WTC11 (cell line): Measurements from ENCODE around the gene NFATC3. TPM values are rescaled to one million over a fixed set of nuclear protein-coding genes. Genes with fewer than 3 reads are reported as not detected.

Experiments
- ATAC-seq: fragments of 200-7000 bp; cut with Tn5 transposase; 2 replicates; pipeline ENCODE4 v1.10.0; 2021; ENCODE audit warnings: mild to moderate bottlenecking, moderate library complexity
- CTCF ChIA-PET: fragments of 300-600 bp; sonication (Branson Sonifier 250); formaldehyde crosslinking; loops from one replicate; lab custom pipeline; 2021; ENCODE audit warnings: antibody characterized with exemption; lab: Charles Lee
- POLR2A ChIA-PET: fragments of 350-600 bp; sonication (Branson Sonifier 250); formaldehyde crosslinking; loops from one replicate; lab custom pipeline; 2021; ENCODE audit warnings: antibody characterized with exemption; lab: Charles Lee
- DNase-seq: peaks from one replicate; pipeline ENCODE4 v3.0.0; 2021; ENCODE audit warnings: low spot score
- H3K27ac Mint-ChIP-seq: 2 replicates; pipeline ENCODE4 v1.8.0; 2021; ENCODE audit warnings: mixed read lengths
- H3K27me3 Mint-ChIP-seq: 2 replicates; pipeline ENCODE4 v1.8.0; 2021; ENCODE audit warnings: low read depth, mild to moderate bottlenecking, moderate library complexity, mixed read lengths
- H3K36me3 Mint-ChIP-seq: 2 replicates; pipeline ENCODE4 v1.8.0; 2021; ENCODE audit warnings: mixed read lengths
- H3K4me1 Mint-ChIP-seq: 2 replicates; pipeline ENCODE4 v1.8.0; 2022; ENCODE audit warnings: mixed read lengths
- H3K4me3 Mint-ChIP-seq: 2 replicates; pipeline ENCODE4 v1.8.0; 2021; ENCODE audit warnings: mild to moderate bottlenecking, moderate library complexity, mixed read lengths
- H3K9me3 Mint-ChIP-seq: 2 replicates; pipeline ENCODE4 v1.8.0; 2021; ENCODE audit warnings: mixed read lengths
- CBFB ChIP-seq: sonication (generic); formaldehyde crosslinking; IDR thresholded peaks from 2 replicates; pipeline ENCODE4 v1.8.1; 2022; ENCODE audit warnings: mild to moderate bottlenecking, low read depth, missing genetic modification reagents
- CREM ChIP-seq: sonication (generic); formaldehyde crosslinking; IDR thresholded peaks from 2 replicates; pipeline ENCODE4 v1.8.1; 2022; ENCODE audit warnings: mild to moderate bottlenecking, missing genetic modification reagents, moderate library complexity
- HMGA2 ChIP-seq: fragments of 250-450 bp; sonication (Bioruptor Pico); IDR thresholded peaks from 2 replicates; pipeline ENCODE4 v1.4.0; 2021; ENCODE audit warnings: mild to moderate bottlenecking, moderate library complexity
- IRF2 ChIP-seq: sonication (generic); formaldehyde crosslinking; IDR thresholded peaks from 2 replicates; pipeline ENCODE4 v1.8.0; 2022; ENCODE audit warnings: low read depth, missing genetic modification reagents, borderline replicate concordance
- NR1H2 ChIP-seq: sonication (generic); formaldehyde crosslinking; IDR thresholded peaks from 2 replicates; pipeline ENCODE4 v1.9.0; 2021; ENCODE audit warnings: mild to moderate bottlenecking, moderate library complexity, missing genetic modification reagents
- NR2C2 ChIP-seq: sonication (generic); formaldehyde crosslinking; IDR thresholded peaks from 2 replicates; pipeline ENCODE4 v1.8.0; 2022; ENCODE audit warnings: mild to moderate bottlenecking, missing genetic modification reagents
- OVOL2 ChIP-seq: fragments of 250-450 bp; sonication (Bioruptor Pico); IDR thresholded peaks from 2 replicates; pipeline ENCODE4 v1.9.0; 2021; ENCODE audit warnings: mild to moderate bottlenecking, borderline replicate concordance
- PRRX2 ChIP-seq: fragments of 250-450 bp; sonication (Bioruptor Pico); IDR thresholded peaks from 2 replicates; pipeline ENCODE4 v1.8.0; 2021; ENCODE audit warnings: mild to moderate bottlenecking
- SMAD4 ChIP-seq: sonication (generic); formaldehyde crosslinking; IDR thresholded peaks from 2 replicates; pipeline ENCODE4 v1.8.0; 2022; ENCODE audit warnings: mild to moderate bottlenecking, missing genetic modification reagents
- ZBTB43 ChIP-seq: sonication (generic); formaldehyde crosslinking; IDR thresholded peaks from 2 replicates; pipeline ENCODE4 v1.8.1; 2023; ENCODE audit warnings: mild to moderate bottlenecking, missing genetic modification reagents
- ZNF138 ChIP-seq: sonication (generic); formaldehyde crosslinking; conservative IDR thresholded peaks from 2 replicates; pipeline ENCODE4 v1.8.1; 2022; ENCODE audit warnings: mild to moderate bottlenecking, moderate library complexity, missing genetic modification reagents
- ZNF423 ChIP-seq: fragments of 250-450 bp; sonication (Bioruptor Pico); IDR thresholded peaks from 2 replicates; pipeline ENCODE4 v2.1.2; 2022; ENCODE audit warnings: mild to moderate bottlenecking, moderate library complexity
- ZNF532 ChIP-seq: fragments of 250-450 bp; sonication (Bioruptor Pico); IDR thresholded peaks from 2 replicates; pipeline ENCODE4 v1.9.0; 2021; ENCODE audit warnings: mild to moderate bottlenecking, borderline replicate concordance
- ZNF671 ChIP-seq: fragments of 250-450 bp; sonication (Bioruptor Pico); IDR thresholded peaks from 2 replicates; pipeline ENCODE4 v1.8.0; 2021; ENCODE audit warnings: mild to moderate bottlenecking
- ZSCAN18 ChIP-seq: fragments of 250-450 bp; sonication (Bioruptor Pico); IDR thresholded peaks from 2 replicates; pipeline ENCODE4 v2.1.2; 2022; ENCODE audit warnings: mild to moderate bottlenecking, moderate library complexity
- total RNA-seq: library from RNA; stranded (reverse); gene quantifications from 3 replicates; pipeline ENCODE4 v1.2.3, GENCODE V29; 2021
- TF ChIP-seq, protein P1 (sequence below): sonication (generic); formaldehyde crosslinking; IDR thresholded peaks from 2 replicates; pipeline ENCODE4 v1.8.1; 2022; ENCODE audit warnings: mild to moderate bottlenecking, missing genetic modification reagents, moderate library complexity, borderline replicate concordance
- TF ChIP-seq, protein P2 (sequence below): sonication (generic); formaldehyde crosslinking; IDR thresholded peaks from 2 replicates; pipeline ENCODE4 v1.8.0; 2022; ENCODE audit warnings: mild to moderate bottlenecking, missing genetic modification reagents
- TF ChIP-seq, protein P3 (sequence below): sonication (generic); formaldehyde crosslinking; IDR thresholded peaks from 2 replicates; pipeline ENCODE4 v1.8.0; 2022; ENCODE audit warnings: mild to moderate bottlenecking, missing genetic modification reagents
- TF ChIP-seq, protein P4 (sequence below): fragments of 250-450 bp; sonication (Bioruptor Pico); IDR thresholded peaks from 2 replicates; pipeline ENCODE4 v1.9.0; 2021; ENCODE audit warnings: mild to moderate bottlenecking
- TF ChIP-seq, protein P5 (sequence below): sonication (generic); formaldehyde crosslinking; IDR thresholded peaks from 2 replicates; pipeline ENCODE4 v1.8.1; 2022; ENCODE audit warnings: mild to moderate bottlenecking, moderate library complexity, missing genetic modification reagents

NFATC3 gene
- total RNA-seq, 1 experiment from 2014 or later: 34.6 TPM

DNA sequence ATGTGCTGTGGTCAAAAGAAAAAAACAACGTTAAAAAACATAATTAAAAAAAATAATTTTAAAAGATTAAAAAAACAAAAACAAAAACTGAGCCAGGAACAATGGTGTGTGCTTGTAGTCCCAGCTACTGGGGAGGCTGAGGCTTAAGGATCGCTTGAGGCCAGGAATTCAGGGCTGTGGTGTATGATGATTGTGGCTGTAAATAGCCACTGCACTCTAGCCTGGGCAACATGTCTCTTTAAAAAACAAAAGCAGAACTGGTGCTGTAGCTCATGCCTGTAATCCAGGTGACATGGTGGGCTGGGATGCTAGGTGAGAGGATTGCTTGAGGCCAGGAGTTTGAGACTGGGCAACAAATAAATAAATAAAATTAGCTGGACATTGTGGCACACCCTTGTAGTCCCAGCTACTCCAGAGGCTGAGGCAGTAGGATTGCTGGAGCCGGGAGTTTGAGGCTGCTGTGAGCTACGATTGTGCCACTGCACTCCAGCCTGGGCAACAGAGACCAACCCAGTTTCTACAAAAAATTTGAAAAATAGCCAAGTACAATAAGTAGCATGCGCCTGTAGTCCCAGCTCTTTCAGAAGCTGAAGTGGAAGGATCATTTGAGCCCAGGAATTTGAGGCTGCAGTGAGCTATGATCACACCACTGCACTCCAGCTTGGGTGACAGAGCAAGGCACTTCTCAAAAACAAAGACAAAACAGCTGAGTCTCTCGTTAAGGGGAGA, 43.6 kb downstream of the NFATC3 start:
- Mint-ChIP-seq H3K27ac (peak overlapping the region; percentile 8; the same call in 1 of the 2 replicates), H3K9me3 (no peaks in the 10 kb centered on the region), H3K4me3 (no peak overlapping the region), H3K4me1 (no peaks in the 10 kb centered on the region), H3K27me3 (no peaks in the 10 kb centered on the region), H3K36me3 (no peaks in the 10 kb centered on the region)
- ATAC-seq (no peak), DNase-seq (no peak)
- CTCF ChIA-PET: interaction anchor here (1.4 kb wide), 1 partner anchor 35 kb away, joined by 9 read pairs; no protein-coding TSS in a partner anchor
- TF ChIP-seq, protein P1, sequence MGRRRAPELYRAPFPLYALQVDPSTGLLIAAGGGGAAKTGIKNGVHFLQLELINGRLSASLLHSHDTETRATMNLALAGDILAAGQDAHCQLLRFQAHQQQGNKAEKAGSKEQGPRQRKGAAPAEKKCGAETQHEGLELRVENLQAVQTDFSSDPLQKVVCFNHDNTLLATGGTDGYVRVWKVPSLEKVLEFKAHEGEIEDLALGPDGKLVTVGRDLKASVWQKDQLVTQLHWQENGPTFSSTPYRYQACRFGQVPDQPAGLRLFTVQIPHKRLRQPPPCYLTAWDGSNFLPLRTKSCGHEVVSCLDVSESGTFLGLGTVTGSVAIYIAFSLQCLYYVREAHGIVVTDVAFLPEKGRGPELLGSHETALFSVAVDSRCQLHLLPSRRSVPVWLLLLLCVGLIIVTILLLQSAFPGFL (CRISPR knock-in tag): no peak
- no peak for TF ChIP-seq SMAD4
- TF ChIP-seq, protein P2, sequence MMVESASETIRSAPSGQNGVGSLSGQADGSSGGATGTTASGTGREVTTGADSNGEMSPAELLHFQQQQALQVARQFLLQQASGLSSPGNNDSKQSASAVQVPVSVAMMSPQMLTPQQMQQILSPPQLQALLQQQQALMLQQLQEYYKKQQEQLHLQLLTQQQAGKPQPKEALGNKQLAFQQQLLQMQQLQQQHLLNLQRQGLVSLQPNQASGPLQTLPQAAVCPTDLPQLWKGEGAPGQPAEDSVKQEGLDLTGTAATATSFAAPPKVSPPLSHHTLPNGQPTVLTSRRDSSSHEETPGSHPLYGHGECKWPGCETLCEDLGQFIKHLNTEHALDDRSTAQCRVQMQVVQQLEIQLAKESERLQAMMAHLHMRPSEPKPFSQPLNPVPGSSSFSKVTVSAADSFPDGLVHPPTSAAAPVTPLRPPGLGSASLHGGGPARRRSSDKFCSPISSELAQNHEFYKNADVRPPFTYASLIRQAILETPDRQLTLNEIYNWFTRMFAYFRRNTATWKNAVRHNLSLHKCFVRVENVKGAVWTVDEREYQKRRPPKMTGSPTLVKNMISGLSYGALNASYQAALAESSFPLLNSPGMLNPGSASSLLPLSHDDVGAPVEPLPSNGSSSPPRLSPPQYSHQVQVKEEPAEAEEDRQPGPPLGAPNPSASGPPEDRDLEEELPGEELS (CRISPR knock-in tag): no peak
- no peak for TF ChIP-seq ZNF138 (CRISPR knock-in tag)
- TF ChIP-seq ZBTB43 (CRISPR knock-in tag): no peak
- no peak for TF ChIP-seq CBFB (CRISPR knock-in tag)
- no peak for TF ChIP-seq NR1H2 (CRISPR knock-in tag)
- TF ChIP-seq ZNF671 (CRISPR knock-in tag): no peak
- no peak for TF ChIP-seq CREM
- TF ChIP-seq IRF2 (CRISPR knock-in tag): no peak
- TF ChIP-seq ZSCAN18 (CRISPR knock-in tag): no peak
- TF ChIP-seq, protein P3, sequence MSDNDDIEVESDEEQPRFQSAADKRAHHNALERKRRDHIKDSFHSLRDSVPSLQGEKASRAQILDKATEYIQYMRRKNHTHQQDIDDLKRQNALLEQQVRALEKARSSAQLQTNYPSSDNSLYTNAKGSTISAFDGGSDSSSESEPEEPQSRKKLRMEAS (CRISPR knock-in tag): no peak
- no peak for TF ChIP-seq OVOL2
- TF ChIP-seq, protein P4, sequence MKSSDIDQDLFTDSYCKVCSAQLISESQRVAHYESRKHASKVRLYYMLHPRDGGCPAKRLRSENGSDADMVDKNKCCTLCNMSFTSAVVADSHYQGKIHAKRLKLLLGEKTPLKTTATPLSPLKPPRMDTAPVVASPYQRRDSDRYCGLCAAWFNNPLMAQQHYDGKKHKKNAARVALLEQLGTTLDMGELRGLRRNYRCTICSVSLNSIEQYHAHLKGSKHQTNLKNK (CRISPR knock-in tag): no peak
- TF ChIP-seq ZNF532 (CRISPR knock-in tag): no peak
- TF ChIP-seq, protein P5, sequence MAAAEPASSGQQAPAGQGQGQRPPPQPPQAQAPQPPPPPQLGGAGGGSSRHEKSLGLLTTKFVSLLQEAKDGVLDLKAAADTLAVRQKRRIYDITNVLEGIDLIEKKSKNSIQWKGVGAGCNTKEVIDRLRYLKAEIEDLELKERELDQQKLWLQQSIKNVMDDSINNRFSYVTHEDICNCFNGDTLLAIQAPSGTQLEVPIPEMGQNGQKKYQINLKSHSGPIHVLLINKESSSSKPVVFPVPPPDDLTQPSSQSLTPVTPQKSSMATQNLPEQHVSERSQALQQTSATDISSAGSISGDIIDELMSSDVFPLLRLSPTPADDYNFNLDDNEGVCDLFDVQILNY: no peak
- no peak for TF ChIP-seq HMGA2 (CRISPR knock-in tag)
- no peak for TF ChIP-seq PRRX2 (CRISPR knock-in tag)
- no peak for TF ChIP-seq NR2C2 (CRISPR knock-in tag)
- TF ChIP-seq ZNF423 (CRISPR knock-in tag): no peak
- POLR2A ChIA-PET: no interaction called here
